H1 (cell line): ENCODE measurements around the gene ZSWIM9. TPM values are rescaled to one million over a fixed set of nuclear protein-coding genes. Genes with fewer than 3 reads are reported as not detected.
A peak's percentile ranks its signal among the peaks of the same experiment; 100 is the strongest.

Source experiments
- CTCF ChIA-PET: fragments of 300-600 bp; sonication (Branson Sonifier 250); formaldehyde crosslinking; loops from one replicate; lab custom pipeline; 2021; ENCODE audit not compliant: partially characterized antibody; lab: Charles Lee
- POLR2A ChIA-PET: fragments of 300-600 bp; sonication (Branson Sonifier 250); formaldehyde crosslinking; loops from one replicate; lab custom pipeline; 2021; ENCODE audit warnings: inconsistent platforms; ENCODE audit not compliant: partially characterized antibody; lab: Charles Lee
- DNase-seq, 2 experiments: peaks; one replicate each; pipeline versions ENCODE4 v3.0.0 to v3.0.0-alpha.2; 2010 to 2022; ENCODE audit warnings: low spot score in 2 of 2, low read depth in 1 of 2, mixed read lengths in 1 of 2
- FAIRE-seq: peaks from 2 replicates; lab custom pipeline; 2011; peaks lifted over from hg19 to GRCh38; lab: Jason Lieb, UNC
- H2AFZ ChIP-seq: 2 replicates; pipeline ENCODE4 v1.8.1; 2012; ENCODE audit warnings: low read length, inconsistent platforms
- H2AK5ac ChIP-seq: 2 replicates; pipeline ENCODE4 v1.6.1; 2013; ENCODE audit warnings: low read depth, low read length
- H2BK120ac ChIP-seq: replicated peaks from 2 replicates; pipeline ENCODE3; 2013; ENCODE audit warnings: low read depth, low read length, inconsistent platforms
- H2BK12ac ChIP-seq: 2 replicates; pipeline ENCODE4 v1.6.1; 2013; ENCODE audit warnings: low read depth, low read length
- H2BK15ac ChIP-seq: 2 replicates; pipeline ENCODE4 v1.6.1; 2013; ENCODE audit warnings: low read length
- H2BK20ac ChIP-seq: 2 replicates; pipeline ENCODE4 v1.6.1; 2013; ENCODE audit warnings: low read length
- H2BK5ac ChIP-seq: 2 replicates; pipeline ENCODE4 v1.6.1; 2013; ENCODE audit warnings: low read depth, low read length
- H3K14ac ChIP-seq: 2 replicates; pipeline ENCODE4 v1.6.1; 2013; ENCODE audit warnings: inconsistent platforms; ENCODE audit not compliant: insufficient read length
- H3K18ac ChIP-seq: 2 replicates; pipeline ENCODE4 v1.6.1; 2013; ENCODE audit warnings: low read length; ENCODE audit errors: extremely low read depth
- H3K23ac ChIP-seq: 2 replicates; pipeline ENCODE4 v1.6.1; 2013; ENCODE audit warnings: inconsistent platforms; ENCODE audit not compliant: insufficient read length
- H3K23me2 ChIP-seq: 2 replicates; pipeline ENCODE4 v1.6.1; 2013; ENCODE audit warnings: low read depth, low read length
- H3K27ac ChIP-seq: 2 replicates; pipeline ENCODE4 v1.6.1; 2011; ENCODE audit warnings: low read depth, low read length, inconsistent platforms
- H3K27me3 ChIP-seq, 4 experiments: replicated peaks in 1 of 4; 1 replicate in 1 of 4; 2 replicates in 3 of 4; pipeline versions ENCODE4 v1.6.1 to v1.8.1; 2011 to 2013; ENCODE audit warnings: low read length in 3 of 4, mild to moderate bottlenecking in 3 of 4, inconsistent platforms in 2 of 4, mixed read lengths in 2 of 4, moderate library complexity in 1 of 4; ENCODE audit not compliant: control insufficient read depth in 3 of 4, insufficient read depth in 3 of 4; ENCODE audit errors: extremely low read depth in 1 of 4
- H3K36me3 ChIP-seq, 4 experiments: 2 replicates each; pipeline versions ENCODE4 v1.6.1 to v1.8.1; 2011 to 2013; ENCODE audit warnings: mild to moderate bottlenecking in 4 of 4, low read length in 3 of 4, moderate library complexity in 2 of 4, control low read depth in 1 of 4, inconsistent platforms in 1 of 4; ENCODE audit not compliant: insufficient read depth in 4 of 4, control insufficient read depth in 2 of 4
- H3K4ac ChIP-seq: replicated peaks from 2 replicates; pipeline ENCODE3; 2013; ENCODE audit warnings: low read length, low read depth, mixed read lengths, inconsistent platforms; ENCODE audit not compliant: insufficient read length
- H3K4me1 ChIP-seq, 4 experiments: replicated peaks in 1 of 4; 1 replicate in 1 of 4; 2 replicates in 3 of 4; pipeline versions ENCODE4 v1.6.1 to v1.8.1; 2011 to 2013; ENCODE audit warnings: low read length in 3 of 4, inconsistent platforms in 2 of 4, mixed read lengths in 1 of 4; ENCODE audit not compliant: insufficient read depth in 4 of 4, control insufficient read depth in 3 of 4
- H3K4me2 ChIP-seq, 2 experiments: 2 replicates each; pipeline versions ENCODE4 v1.6.1 to v1.8.1; 2011 to 2013; ENCODE audit warnings: low read depth in 2 of 2, low read length in 2 of 2, control low read depth in 1 of 2, inconsistent platforms in 1 of 2, mild to moderate bottlenecking in 1 of 2; ENCODE audit not compliant: insufficient read depth in 1 of 2
- H3K4me3 ChIP-seq, 4 experiments: fragments of 200-600, 300-600 bp in 1 of 4; sonication (generic), shearing (Covaris generic), sonication (Bioruptor Twin) in 1 of 4; 2 replicates each; pipeline versions ENCODE4 v1.5.1 to v1.8.1; 2011 to 2016; ENCODE audit warnings: low read length in 4 of 4, low read depth in 3 of 4, control low read depth in 2 of 4, inconsistent platforms in 2 of 4, mild to moderate bottlenecking in 2 of 4, mixed read lengths in 1 of 4, moderate library complexity in 1 of 4; ENCODE audit not compliant: insufficient read depth in 2 of 4; ENCODE audit errors: extremely low read depth in 1 of 4
- H3K56ac ChIP-seq: replicated peaks from 2 replicates; pipeline ENCODE3; 2013; ENCODE audit warnings: low read depth, mild to moderate bottlenecking, mixed read lengths, low read length, inconsistent platforms; ENCODE audit not compliant: insufficient read length
- H3K79me1 ChIP-seq: 2 replicates; pipeline ENCODE4 v1.6.1; 2013; ENCODE audit warnings: low read depth, low read length, control low read depth
- H3K79me2 ChIP-seq, 2 experiments: 2 replicates each; pipeline versions ENCODE4 v1.6.1 to v1.8.1; 2012 to 2013; ENCODE audit warnings: low read length in 2 of 2, mild to moderate bottlenecking in 2 of 2, inconsistent platforms in 1 of 2; ENCODE audit not compliant: insufficient read depth in 2 of 2, control insufficient read depth in 1 of 2
- H3K9ac ChIP-seq, 4 experiments: replicated peaks in 1 of 4; 1 replicate in 1 of 4; 2 replicates in 3 of 4; pipeline versions ENCODE4 v1.6.1 to v1.8.1; 2011 to 2013; ENCODE audit warnings: low read depth in 3 of 4, low read length in 3 of 4, control low read depth in 2 of 4, mild to moderate bottlenecking in 2 of 4, moderate library complexity in 2 of 4, inconsistent platforms in 1 of 4; ENCODE audit errors: extremely low read depth in 1 of 4
- H3K9me3 ChIP-seq, 2 experiments: 2 replicates each; pipeline versions ENCODE4 v1.6.1 to v1.8.1; 2012 to 2013; ENCODE audit warnings: mild to moderate bottlenecking in 2 of 2, moderate library complexity in 2 of 2, control low read depth in 1 of 2, inconsistent platforms in 1 of 2, low read depth in 1 of 2, low read length in 1 of 2, mixed read lengths in 1 of 2; ENCODE audit not compliant: insufficient read depth in 2 of 2
- H4K20me1 ChIP-seq, 2 experiments: replicated peaks in 1 of 2; 2 replicates each; pipeline versions ENCODE3 to v1.8.1; 2011 to 2013; ENCODE audit warnings: inconsistent platforms in 2 of 2, low read length in 2 of 2, mild to moderate bottlenecking in 1 of 2; ENCODE audit not compliant: insufficient read depth in 2 of 2, control insufficient read depth in 1 of 2
- H4K5ac ChIP-seq: 2 replicates; pipeline ENCODE4 v1.6.1; 2013; ENCODE audit warnings: low read length, low read depth, mixed read lengths, inconsistent platforms; ENCODE audit not compliant: insufficient read length
- H4K8ac ChIP-seq: 2 replicates; pipeline ENCODE4 v1.8.0; 2013; ENCODE audit warnings: mild to moderate bottlenecking, moderate library complexity, low read length, inconsistent platforms; ENCODE audit not compliant: insufficient read depth; ENCODE audit errors: extremely low read depth
- H4K91ac ChIP-seq: replicated peaks from 2 replicates; pipeline ENCODE3; 2013; ENCODE audit warnings: low read length, mixed read lengths, inconsistent platforms; ENCODE audit not compliant: insufficient read length
- EZH2 ChIP-seq: fragments of 200-600 bp; sonication (generic); IDR thresholded peaks from 2 replicates; pipeline ENCODE4 v1.7.1; 2012; ENCODE audit warnings: low read depth, mild to moderate bottlenecking, moderate library complexity, low read length, inconsistent platforms; ENCODE audit not compliant: severe bottlenecking
- SAP30 ChIP-seq: fragments of 300-600 bp; sonication (generic); IDR thresholded peaks from 2 replicates; pipeline ENCODE4 v1.7.1; 2012; ENCODE audit warnings: low read length, moderate library complexity, mild to moderate bottlenecking, inconsistent platforms; ENCODE audit not compliant: insufficient read depth, insufficient replicate concordance
- SIN3A ChIP-seq, 2 experiments: IDR thresholded peaks in 1 of 2; conservative IDR thresholded peaks in 1 of 2; 2 replicates each; pipeline ENCODE4 v1.6.1; 2011 to 2012; ENCODE audit warnings: low read length in 2 of 2, improper control_type of control experiment in 1 of 2, low read depth in 1 of 2, mild to moderate bottlenecking in 1 of 2
- SP2 ChIP-seq: IDR thresholded peaks from 2 replicates; pipeline ENCODE4 v1.6.1; 2012; ENCODE audit warnings: mild to moderate bottlenecking, low read length, inconsistent platforms
- WGBS, 2 experiments: shearing (Covaris generic) in 1 of 2; methylation state at CpG; one replicate each; pipeline versions ENCODE4 v1.1.6 to v1.1.7; 2013 to 2015; ENCODE audit warnings: low lambda C conversion rate in 2 of 2, mixed read lengths in 2 of 2, inconsistent platforms in 1 of 2, low coverage in 1 of 2, missing lambda C conversion rate in 1 of 2; ENCODE audit not compliant: insufficient replicate concordance in 2 of 2, insufficient coverage in 1 of 2, insufficient read length in 1 of 2; ENCODE audit errors: extremely low coverage in 1 of 2, missing lambda C conversion rate in 1 of 2; 5-methylcytosine and 5-hydroxymethylcytosine counted together
- polyA plus RNA-seq, 7 experiments: library from polyadenylated mRNA; depleted of rRNA in 3 of 7; stranded (reverse) in 5 of 7; unstranded in 2 of 7; fragments of >200 nt in 5 of 7; fragments of 200-250 nt in 2 of 7; gene quantifications; 1 replicate in 5 of 7; 2 replicates in 1 of 7; 4 replicates in 1 of 7; pipeline versions ENCODE4 v1.2.1 to v1.2.3, GENCODE V29; 2011 to 2013; ENCODE audit warnings: missing spikeins in 2 of 7, mixed read lengths in 2 of 7
- total RNA-seq: library from RNA; stranded (reverse); fragmentation: NEBNext Ultra II Directional; extraction: Animal tissue kit (Norgen Biotek cat#: 25700); gene quantifications from 2 replicates; pipeline ENCODE4 v1.2.1, GENCODE V29; 2021

The ZSWIM9 gene
- total and polyA plus RNA-seq, 2 of the 8 experiments (the other 6 are each of a cell fraction or from before 2014, with no cell fraction given), result 1.5 to 10.4 TPM

GRCh38 chr19:48135411-48135810 lies 35.1 kb upstream of the ZSWIM9 start:
- H4K20me1 ChIP-seq, result peaks cover 0 to 6% of the 10 kb centered on the region in 2 experiments
- H3K36me3 ChIP-seq, result peaks cover 10 to 23% (median 19%) of the 10 kb centered on the region in 4 experiments; a peak in 7 of 8 replicates
- H3K79me2 ChIP-seq, result no peaks in the 10 kb centered on the region
- H3K56ac ChIP-seq, result no peak overlapping the region
- CTCF ChIA-PET, result interaction anchor here (1.4 kb wide), 1 partner anchor 16 kb away, joined by 3 read pairs; no protein-coding TSS in a partner anchor
- no peaks in the 10 kb centered on the region for H3K23me2 ChIP-seq
- H2AK5ac ChIP-seq, result no peak overlapping the region
- no peak overlapping the region for H3K9ac ChIP-seq
- H2BK12ac ChIP-seq, result no peak overlapping the region
- no peaks in the 10 kb centered on the region for H3K9me3 ChIP-seq
- H2BK20ac ChIP-seq, result no peak overlapping the region
- no peak overlapping the region for H4K91ac ChIP-seq
- H2BK120ac ChIP-seq, result no peak overlapping the region
- POLR2A ChIA-PET, result no interaction called here
- no peaks in the 10 kb centered on the region for H3K27me3 ChIP-seq
- H3K79me1 ChIP-seq, result 0 out of 2 replicates have a peak, but pooled peaks cover 2% of the 10 kb centered on the region
- H2BK5ac ChIP-seq, result no peak overlapping the region
- no peak overlapping the region for H2BK15ac ChIP-seq
- H3K14ac ChIP-seq, result no peak overlapping the region
- no peak overlapping the region for H3K4ac ChIP-seq
- no peak overlapping the region for H3K27ac ChIP-seq
- no peak overlapping the region for H3K4me2 ChIP-seq
- H2AFZ ChIP-seq, result no peak overlapping the region
- FAIRE-seq (no peak), DNase-seq (peak in 1 of 2 experiments; percentile 59)
- H3K4me3 ChIP-seq, result no peak overlapping the region
- H3K23ac ChIP-seq, result no peak overlapping the region
- H3K4me1 ChIP-seq, result no peaks in the 10 kb centered on the region
- no peak overlapping the region for H3K18ac ChIP-seq
- TF ChIP-seq SAP30 (no peak), SIN3A (conservative IDR thresholded peaks at IDR 0.05 in 1 of 2, IDR thresholded peaks at IDR 0.05 in 1 of 2; ENCODE audit: low read depth in 1 of 2, low read length in 2 of 2) (no peak), EZH2 (no peak), SP2 (no peak)
- 82% methylated on average over 8 of the region's 8 CpGs; no CpG with 5 or more reads in 1 of the 2 experiments for WGBS, 2 experiments
- no peak overlapping the region for H4K5ac ChIP-seq
- H4K8ac ChIP-seq, result no peak overlapping the region
